Lower leg skin (tissue), 3 donors: Measurements from ENCODE around the gene DCTN1.

Source experiments
- CTCF ChIP-seq, 3 donors: fragments of 450-650 bp; IDR thresholded peaks; one replicate each; pipeline ENCODE4 v1.5.1; 2016; ENCODE audit warnings: antibody characterized with exemption in 3 of 3, mild to moderate bottlenecking in 3 of 3, moderate library complexity in 2 of 3
- POLR2A ChIP-seq, 2 donors: fragments of 450-650 bp; IDR thresholded peaks; one replicate each; pipeline ENCODE4 v1.6.1; 2016 to 2017; ENCODE audit warnings: antibody characterized with exemption in 2 of 2, mild to moderate bottlenecking in 1 of 2, moderate library complexity in 1 of 2

DNA sequence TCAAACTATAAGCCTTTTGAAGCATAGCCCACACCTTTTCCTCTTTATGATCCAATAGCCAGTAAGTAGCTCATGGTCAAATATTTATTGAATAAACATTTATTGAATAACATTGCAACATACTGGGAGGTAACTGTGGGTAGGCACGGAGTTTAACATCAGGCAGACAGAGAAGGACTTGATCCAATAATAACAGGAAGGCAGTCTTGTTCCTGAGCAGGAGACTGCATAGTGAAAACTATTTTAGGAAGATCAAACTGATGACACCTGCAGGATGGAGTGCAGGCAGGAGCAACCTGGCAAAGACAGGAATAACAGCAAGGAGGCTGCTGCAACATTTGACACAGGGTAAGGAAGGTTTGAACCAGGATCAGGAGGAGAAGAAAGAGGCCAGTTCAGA lies 3.1 kb upstream of the DCTN1 start:
- TF ChIP-seq CTCF (IDR thresholded peaks at IDR 0.05): no peak
- no peak for TF ChIP-seq POLR2A (IDR thresholded peaks at IDR 0.05)
